Thymus (tissue), 11 donors: ENCODE results near the gene EPB41L5. TPM values are rescaled to one million over a fixed set of nuclear protein-coding genes. Genes with fewer than 3 reads are reported as not detected.

Experiments
- DNase-seq, 9 donors: peaks; one replicate each; pipeline ENCODE4 v3.0.0-alpha.2; 2013; ENCODE audit warnings: low spot score in 9 of 9, low read depth in 6 of 9, missing footprints in 1 of 9
- H3K27ac ChIP-seq, 2 donors: one replicate each; pipeline ENCODE4 v1.5.1; 2013; ENCODE audit warnings: control low read depth in 1 of 2, low read depth in 1 of 2, low read length in 1 of 2, mild to moderate bottlenecking in 1 of 2, moderate library complexity in 1 of 2
- H3K27me3 ChIP-seq, 2 donors: one replicate each; pipeline ENCODE4 v1.5.1; 2013; ENCODE audit warnings: low read length in 1 of 2; ENCODE audit not compliant: control insufficient read depth in 2 of 2, insufficient read depth in 1 of 2
- H3K36me3 ChIP-seq, 2 donors: one replicate each; pipeline ENCODE4 v1.5.1; 2013; ENCODE audit warnings: low read length in 1 of 2, mild to moderate bottlenecking in 1 of 2, moderate library complexity in 1 of 2; ENCODE audit not compliant: control insufficient read depth in 2 of 2, insufficient read depth in 2 of 2
- H3K4me1 ChIP-seq, 2 donors: one replicate each; pipeline ENCODE4 v1.5.1; 2013; ENCODE audit warnings: low read length in 2 of 2; ENCODE audit not compliant: control insufficient read depth in 2 of 2, insufficient read depth in 2 of 2
- H3K4me3 ChIP-seq, 2 donors: one replicate each; pipeline ENCODE4 v1.5.1; 2013; ENCODE audit warnings: low read length in 2 of 2, control low read depth in 1 of 2, mild to moderate bottlenecking in 1 of 2
- H3K9me3 ChIP-seq, 2 donors: one replicate each; pipeline ENCODE4 v1.5.1; 2013; ENCODE audit warnings: low read length in 1 of 2, mild to moderate bottlenecking in 1 of 2; ENCODE audit not compliant: control insufficient read depth in 2 of 2, insufficient read depth in 1 of 2
- WGBS: extraction: QIAGEN DNeasy Blood & Tissue Kit; methylation state at CpG from one replicate; pipeline ENCODE4 v1.1.7; 2013; 5-methylcytosine and 5-hydroxymethylcytosine counted together
- polyA plus RNA-seq: library from polyadenylated mRNA; stranded (reverse); fragments of 200-250 nt; gene quantifications from one replicate; pipeline ENCODE4 v1.2.3, GENCODE V29; 2013
- total RNA-seq: library from RNA; stranded (reverse); fragments of 120-200 nt; gene quantifications from one replicate; pipeline ENCODE4 v1.2.4, GENCODE V29; 2013
- donor health status: healthy.

Gene EPB41L5
- total and polyA plus RNA-seq, 2 donors, result 4.9 to 9.3 TPM

DNA sequence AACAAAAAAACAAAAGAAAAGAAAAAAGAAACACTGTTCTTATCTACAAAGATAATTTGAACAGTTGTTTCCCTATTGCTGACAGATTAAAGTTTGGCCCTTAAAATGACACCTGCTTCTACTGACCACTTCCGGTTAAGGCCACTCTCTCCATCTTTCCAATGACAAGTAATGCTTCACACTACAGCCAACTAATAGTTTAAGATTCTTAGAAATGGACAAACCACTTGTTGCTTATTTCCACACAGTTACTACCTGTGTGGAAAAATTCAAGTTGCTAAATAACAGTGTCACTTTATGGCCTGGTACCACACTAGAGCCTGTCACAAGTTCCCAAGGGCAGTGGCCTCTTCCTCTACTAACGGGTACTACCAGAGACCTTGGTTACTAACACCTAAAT, 207.9 kb downstream of the EPB41L5 start:
- no peak for DNase-seq
- peaks cover 16 to 19% of the 10 kb centered on the region in 2 donors for H3K36me3 ChIP-seq
- peaks cover 16 to 24% of the 10 kb centered on the region in 2 donors for H3K4me1 ChIP-seq
- no peak overlapping the region for H3K4me3 ChIP-seq
- 90% methylated on average over 2 of the region's 2 CpGs for WGBS
- peaks cover 1 to 17% of the 10 kb centered on the region in 2 donors for H3K9me3 ChIP-seq
- H3K27ac ChIP-seq, result no peak overlapping the region
- H3K27me3 ChIP-seq, result no peaks in the 10 kb centered on the region

GRCh38 chr2:120221616-120222015, 208.7 kb downstream of the EPB41L5 start:
- Histone ChIP-seq H3K4me3 (no peak overlapping the region), H3K4me1 (peaks cover 21 to 32% of the 10 kb centered on the region in 2 donors), H3K36me3 (peaks cover 16 to 19% of the 10 kb centered on the region in 2 donors), H3K27ac (no peak overlapping the region), H3K27me3 (no peaks in the 10 kb centered on the region), H3K9me3 (peaks cover 1 to 15% of the 10 kb centered on the region in 2 donors)
- DNase-seq, result no peak
- 96% methylated on average over 8 of the region's 8 CpGs for WGBS

GRCh38 chr2:120222186-120223033, 209.5 kb downstream of the EPB41L5 start:
- 87% methylated on average over 49 of the region's 49 CpGs for WGBS
- Histone ChIP-seq H3K27ac (peak overlapping the region in 1 of 2 donors; percentile 95), H3K4me3 (peak overlapping the region; percentile 69 to 73), H3K36me3 (peaks cover 16 to 19% of the 10 kb centered on the region in 2 donors), H3K4me1 (peaks cover 28 to 40% of the 10 kb centered on the region in 2 donors), H3K27me3 (no peaks in the 10 kb centered on the region), H3K9me3 (peaks cover 1 to 15% of the 10 kb centered on the region in 2 donors)
- DNase-seq, result no peak

GRCh38 chr2:120223034-120223912, 210.4 kb downstream of the EPB41L5 start, which contains the start of gene TMEM185B:
TMEM185B (minus strand) TSS chr2:120223400; CDS start chr2:120222976, 424 bp downstream.
- WGBS, result 4% methylated on average over 108 of the region's 108 CpGs
- H3K27me3 ChIP-seq, result no peaks in the 10 kb centered on the region
- peak within 1 kb of the TSS; percentile 69 to 73 for H3K4me3 ChIP-seq
- peaks cover 14 to 16% of the 10 kb centered on the region in 2 donors for H3K36me3 ChIP-seq
- H3K4me1 ChIP-seq, result peaks cover 37 to 49% of the 10 kb centered on the region in 2 donors
- peaks cover 1 to 15% of the 10 kb centered on the region in 2 donors for H3K9me3 ChIP-seq
- peak within 1 kb of the TSS; percentile 87 to 95 for H3K27ac ChIP-seq
- DNase-seq, result peak in 7 of 9 donors; percentile 79 to 94 (median 82)

DNA sequence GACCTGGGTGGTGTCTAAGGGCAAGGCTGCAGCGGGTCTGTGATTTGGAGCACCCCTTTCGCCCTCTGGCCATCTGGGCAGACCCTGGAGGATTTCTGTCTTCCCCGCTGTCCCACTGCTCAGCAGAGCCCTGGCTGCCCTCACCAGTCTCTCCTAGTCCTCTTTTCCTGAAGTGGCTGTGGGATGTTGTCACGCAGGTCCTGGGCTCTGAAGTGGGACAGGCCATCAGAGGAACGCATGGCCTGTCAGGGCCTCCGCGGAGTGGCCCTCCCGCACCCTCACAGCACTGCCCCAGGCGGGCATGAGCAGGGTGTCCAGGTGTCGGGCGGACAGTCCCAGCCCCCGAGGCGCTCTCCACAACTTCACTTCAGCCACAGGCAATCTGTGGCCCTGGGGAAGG, 211.4 kb downstream of the EPB41L5 start:
- no peak overlapping the region for H3K27ac ChIP-seq

DNA sequence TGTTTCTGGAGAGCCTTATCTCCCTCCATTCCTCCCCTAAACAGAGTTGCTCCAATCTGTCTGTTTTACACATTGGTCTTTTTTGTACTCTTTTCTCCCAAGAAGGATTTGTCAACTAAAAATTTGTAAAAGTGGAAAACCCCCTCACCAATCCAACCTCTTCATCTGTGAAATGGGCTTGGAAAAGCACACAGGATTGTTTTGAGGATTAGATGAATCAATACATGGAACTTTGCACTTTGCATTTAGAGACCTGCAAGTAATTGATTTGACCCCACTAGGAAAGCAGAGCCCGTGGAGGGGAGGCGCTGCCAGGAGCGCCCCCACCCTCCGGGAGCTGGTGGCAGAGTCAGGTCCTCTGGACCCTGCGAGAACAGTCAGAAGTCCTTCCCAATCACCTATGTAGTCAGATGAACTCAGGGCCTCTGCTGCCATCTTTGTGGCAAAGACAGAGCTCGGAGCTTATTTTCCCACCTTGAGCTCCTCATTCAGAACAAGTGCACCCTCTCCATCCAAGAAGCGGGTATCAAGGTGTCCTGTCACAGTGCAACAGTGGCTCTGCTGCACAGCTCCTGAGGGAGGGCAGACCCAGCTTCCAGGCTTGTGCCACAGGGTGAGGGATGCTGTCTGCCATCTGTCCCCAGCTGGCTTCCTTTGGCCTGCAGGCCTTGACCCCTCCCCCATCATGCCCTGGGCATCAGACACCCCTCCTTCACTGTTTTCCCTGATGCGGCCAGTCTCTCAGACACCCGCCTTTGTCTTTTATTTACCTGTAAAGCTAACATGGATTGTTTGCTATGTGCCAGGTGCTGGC, 212.1 kb downstream of the EPB41L5 start:
- Histone ChIP-seq H3K4me1 (peaks cover 51 to 65% of the 10 kb centered on the region in 2 donors), H3K27ac (no peak overlapping the region), H3K4me3 (no peak overlapping the region), H3K9me3 (peaks cover 1 to 15% of the 10 kb centered on the region in 2 donors), H3K27me3 (no peaks in the 10 kb centered on the region), H3K36me3 (peaks cover 0 to 11% of the 10 kb centered on the region in 2 donors)
- WGBS, result 98% methylated on average over 9 of the region's 9 CpGs
- DNase-seq, result no peak

More for the DNA sequence above, 211.4 kb downstream of the EPB41L5 start:
- no peaks in the 10 kb centered on the region for H3K27me3 ChIP-seq
- peaks cover 44 to 58% of the 10 kb centered on the region in 2 donors for H3K4me1 ChIP-seq
- H3K4me3 ChIP-seq, result peak overlapping the region in 1 of 2 donors; percentile 69
- 97% methylated on average over 13 of the region's 13 CpGs for WGBS
- peaks cover 4 to 13% of the 10 kb centered on the region in 2 donors for H3K36me3 ChIP-seq
- no peak for DNase-seq
- peaks cover 1 to 15% of the 10 kb centered on the region in 2 donors for H3K9me3 ChIP-seq

DNA sequence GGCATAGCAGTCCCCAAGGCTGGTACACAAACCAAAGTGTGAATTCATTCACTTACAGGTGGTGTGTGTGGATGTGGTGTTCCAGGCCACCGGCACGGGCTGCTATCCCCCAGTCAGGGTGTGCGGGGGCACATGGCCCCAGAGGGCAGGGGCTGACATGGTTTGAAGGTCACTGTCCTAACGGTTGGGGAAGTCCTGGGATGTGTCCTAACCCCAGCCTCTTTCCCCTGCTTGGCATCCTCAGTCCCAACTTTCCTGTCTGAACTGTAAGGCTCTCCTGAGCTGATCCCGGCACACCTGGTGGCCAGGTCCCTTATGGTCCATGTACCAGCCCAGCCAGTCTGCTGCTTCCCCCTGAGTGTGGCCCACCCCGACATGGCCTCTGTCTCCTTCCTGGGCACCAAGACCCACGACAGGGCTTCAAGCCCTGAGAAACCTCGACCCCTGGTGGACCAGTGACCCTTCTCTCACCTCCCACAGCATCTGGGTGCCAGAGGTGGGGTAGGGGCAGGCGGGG, 212.7 kb downstream of the EPB41L5 start:
- DNase-seq, result no peak
- Histone ChIP-seq H3K27ac (no peak overlapping the region), H3K4me1 (peaks cover 55 to 71% of the 10 kb centered on the region in 2 donors), H3K27me3 (no peaks in the 10 kb centered on the region), H3K4me3 (no peak overlapping the region), H3K36me3 (peaks cover 0 to 11% of the 10 kb centered on the region in 2 donors), H3K9me3 (peaks cover 1 to 15% of the 10 kb centered on the region in 2 donors)
- 96% methylated on average over 9 of the region's 9 CpGs for WGBS

- H3K27ac ChIP-seq, result no peak overlapping the region
- H3K9me3 ChIP-seq, result peaks cover 1 to 15% of the 10 kb centered on the region in 2 donors
- H3K4me3 ChIP-seq, result no peak overlapping the region
- 44% methylated on average over 9 of the region's 9 CpGs for WGBS
- no peak for DNase-seq
- peaks cover 58 to 78% of the 10 kb centered on the region in 2 donors for H3K4me1 ChIP-seq
- H3K36me3 ChIP-seq, result peaks cover 0 to 8% of the 10 kb centered on the region in 2 donors
- H3K27me3 ChIP-seq, result no peaks in the 10 kb centered on the region
Measured at GRCh38 chr2:120226316-120226715, 213.4 kb downstream of the EPB41L5 start.
